PC-3 (cell line): ENCODE measurements around the gene MAPKAPK3.

Experiments
- EZH2 ChIP-seq: fragments of 300-600 bp; sonication (generic); IDR thresholded peaks from one replicate; pipeline ENCODE4 v1.6.1; 2017; ENCODE audit warnings: antibody characterized with exemption, mild to moderate bottlenecking, low read length; ENCODE audit not compliant: unreplicated experiment
- TF ChIP-seq, protein P1 (sequence below): fragments of 300-600 bp; sonication (generic); conservative IDR thresholded peaks from 2 replicates; pipeline ENCODE4 v1.5.1; 2017; ENCODE audit warnings: antibody characterized with exemption, low read depth, mild to moderate bottlenecking, low read length

DNA sequence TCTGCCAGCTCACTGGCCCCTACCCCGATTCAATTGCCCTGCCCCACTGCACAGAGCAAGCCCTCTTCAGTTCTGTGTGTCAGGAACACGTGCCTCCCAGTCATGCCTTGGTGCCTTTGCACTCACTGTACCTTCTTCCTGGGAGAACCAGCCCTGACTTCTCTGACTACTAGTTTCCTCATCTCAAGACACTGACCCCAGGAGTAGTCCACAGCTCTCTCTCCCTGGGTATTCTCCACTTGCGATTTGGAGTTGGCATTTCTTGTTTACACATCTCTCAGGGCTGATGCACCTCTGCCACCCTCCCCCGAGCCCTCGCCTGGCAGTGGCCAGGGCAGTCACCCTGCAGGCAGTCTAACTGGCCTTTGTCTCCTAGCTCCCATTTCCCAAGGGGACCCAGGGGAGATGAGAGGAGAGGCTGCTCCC lies 11.0 kb upstream of the MAPKAPK3 start:
- no peak for TF ChIP-seq EZH2
- TF ChIP-seq, protein P1, sequence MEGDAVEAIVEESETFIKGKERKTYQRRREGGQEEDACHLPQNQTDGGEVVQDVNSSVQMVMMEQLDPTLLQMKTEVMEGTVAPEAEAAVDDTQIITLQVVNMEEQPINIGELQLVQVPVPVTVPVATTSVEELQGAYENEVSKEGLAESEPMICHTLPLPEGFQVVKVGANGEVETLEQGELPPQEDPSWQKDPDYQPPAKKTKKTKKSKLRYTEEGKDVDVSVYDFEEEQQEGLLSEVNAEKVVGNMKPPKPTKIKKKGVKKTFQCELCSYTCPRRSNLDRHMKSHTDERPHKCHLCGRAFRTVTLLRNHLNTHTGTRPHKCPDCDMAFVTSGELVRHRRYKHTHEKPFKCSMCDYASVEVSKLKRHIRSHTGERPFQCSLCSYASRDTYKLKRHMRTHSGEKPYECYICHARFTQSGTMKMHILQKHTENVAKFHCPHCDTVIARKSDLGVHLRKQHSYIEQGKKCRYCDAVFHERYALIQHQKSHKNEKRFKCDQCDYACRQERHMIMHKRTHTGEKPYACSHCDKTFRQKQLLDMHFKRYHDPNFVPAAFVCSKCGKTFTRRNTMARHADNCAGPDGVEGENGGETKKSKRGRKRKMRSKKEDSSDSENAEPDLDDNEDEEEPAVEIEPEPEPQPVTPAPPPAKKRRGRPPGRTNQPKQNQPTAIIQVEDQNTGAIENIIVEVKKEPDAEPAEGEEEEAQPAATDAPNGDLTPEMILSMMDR: no peak
